T1000 (cell line): Measurements from ENCODE around the gene IGSF9B.

Source experiments
- DNase-seq: peaks from one replicate; lab custom pipeline; 2025; ENCODE audit warnings: mixed read lengths; lab: John Stamatoyannopoulos, UW

The IGSF9B gene

DNA sequence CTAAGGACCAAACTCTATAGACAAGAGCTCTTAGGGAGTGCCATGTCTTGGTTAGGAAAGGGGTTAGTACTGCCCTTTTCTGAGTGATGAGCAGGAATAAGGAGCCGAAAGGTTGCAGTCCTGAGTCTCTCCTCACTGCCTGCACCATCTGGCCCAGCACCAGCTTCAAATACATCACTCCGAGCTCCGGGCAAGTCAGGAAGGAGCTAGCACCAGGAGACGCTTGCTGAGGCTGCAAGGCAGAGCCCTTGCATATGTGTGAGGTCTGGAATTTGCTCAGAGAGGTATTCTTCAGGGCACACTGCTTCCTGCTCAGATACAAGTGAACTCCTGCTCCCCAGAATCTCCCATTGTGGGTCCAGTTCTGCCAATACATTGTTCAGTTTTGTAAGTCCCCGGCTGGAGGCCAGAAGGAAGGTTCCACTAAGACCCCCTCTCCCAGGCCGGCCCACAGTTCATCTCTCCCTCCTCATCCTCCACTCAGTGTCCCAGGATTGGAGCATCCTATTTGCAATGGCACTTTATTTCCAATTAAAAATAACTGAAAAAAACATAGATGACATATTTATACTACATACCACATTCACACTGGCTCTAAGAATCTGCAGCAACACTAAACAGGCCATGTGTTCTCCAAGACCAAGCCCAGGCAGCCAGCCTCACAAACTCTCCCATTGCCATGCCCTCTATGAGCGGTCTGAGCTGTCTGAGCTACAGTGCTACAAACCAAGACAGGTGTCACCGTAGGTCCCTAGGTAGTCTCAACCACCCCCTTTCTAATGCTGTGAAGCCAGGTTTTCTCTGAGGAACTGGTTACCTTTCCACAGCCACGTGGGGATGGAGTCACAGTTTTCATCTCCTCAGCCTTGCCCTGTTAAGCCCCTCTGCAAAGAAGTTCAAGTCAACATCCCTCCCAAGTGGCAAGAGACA lies 56.3 kb downstream of the IGSF9B start:
- no peak for DNase-seq

DNA sequence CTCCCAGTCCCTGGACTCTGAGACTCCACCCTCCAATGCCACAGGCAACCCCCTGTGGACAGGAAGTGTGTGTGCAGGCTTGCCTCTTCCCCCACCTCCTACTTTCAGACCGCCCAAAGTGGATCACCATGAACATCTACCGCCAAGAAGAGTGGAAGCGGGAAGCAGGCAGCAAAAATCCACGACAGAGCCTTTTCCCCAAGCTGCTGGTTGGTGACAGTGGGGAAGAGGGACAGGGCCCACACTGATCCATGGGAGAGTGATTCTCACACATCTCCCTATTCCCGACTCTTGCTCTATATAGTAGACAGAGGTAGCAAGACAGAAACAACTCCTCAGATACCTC lies 58.0 kb downstream of the IGSF9B start:
- DNase-seq: no peak

DNA sequence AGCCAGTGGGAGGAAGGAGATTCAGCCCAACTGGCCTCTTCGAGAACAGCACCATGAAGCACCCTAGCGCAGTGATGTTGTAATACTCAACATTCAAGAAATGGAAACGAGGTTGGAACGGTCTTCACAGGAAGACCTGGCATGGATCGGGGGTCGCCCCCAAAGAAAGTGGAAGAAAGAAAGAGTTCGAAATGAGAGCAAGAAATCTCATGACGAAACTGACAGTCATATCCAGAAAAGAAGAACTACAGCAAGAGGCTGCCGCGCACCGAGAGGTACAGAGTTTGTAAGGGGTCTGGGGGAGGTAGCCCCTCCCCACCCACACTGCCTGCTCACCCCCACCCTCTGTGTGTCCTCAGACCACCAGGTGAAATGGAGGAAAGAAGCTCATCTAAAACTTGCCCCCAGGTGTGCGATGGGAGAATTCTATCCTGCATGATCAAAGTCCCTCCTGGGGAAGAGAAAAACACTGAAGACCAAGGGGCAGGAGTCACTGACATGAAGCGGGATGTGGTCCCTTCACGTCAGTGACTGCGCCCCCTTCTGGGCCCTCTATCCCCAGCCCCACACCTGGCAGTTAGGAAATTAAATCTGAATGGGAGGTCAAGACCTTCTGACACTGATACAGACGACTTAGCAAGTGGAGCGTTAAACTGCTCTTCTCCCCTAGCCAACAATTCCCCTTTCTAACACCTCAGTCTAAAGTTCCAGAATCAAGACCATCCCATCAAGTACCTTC lies 58.6 kb downstream of the IGSF9B start:
- no peak for DNase-seq

GRCh38 chr11:133897331-133897650 lies 59.5 kb downstream of the IGSF9B start:
- no peak for DNase-seq

DNA sequence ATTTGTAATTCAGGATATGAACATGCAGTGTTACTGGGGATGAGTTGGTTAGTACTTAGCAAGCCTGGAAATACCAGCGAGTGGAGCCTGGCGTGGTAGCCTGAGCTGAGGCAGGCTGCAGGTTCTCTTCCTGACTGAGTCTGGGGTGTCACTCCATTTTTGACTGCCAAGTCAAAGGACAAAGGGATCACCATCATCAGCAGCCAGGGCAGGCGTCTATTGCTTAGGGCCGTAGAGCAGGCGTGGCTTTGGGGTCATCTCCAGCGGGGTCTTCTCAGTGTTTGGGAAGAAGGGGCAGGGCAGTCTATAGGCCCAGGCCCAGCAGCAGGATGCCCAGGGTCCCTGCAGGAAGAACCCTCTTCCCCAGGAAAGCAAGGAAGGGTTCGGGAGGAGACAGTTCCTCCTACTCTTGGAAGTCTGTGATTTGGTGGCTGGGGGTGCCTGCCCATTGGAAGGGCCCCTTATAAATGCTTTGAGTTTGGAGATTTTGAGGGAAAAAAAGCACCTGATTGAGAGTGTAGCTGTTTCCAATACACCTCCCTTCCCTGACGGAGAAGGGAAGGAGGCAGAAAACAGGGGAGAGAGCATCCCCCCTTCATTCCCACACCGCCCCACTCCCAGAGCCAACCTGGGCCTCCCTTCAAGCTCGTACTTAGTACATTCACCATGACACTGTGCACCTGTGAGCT lies 60.0 kb downstream of the IGSF9B start:
- no peak for DNase-seq

DNA sequence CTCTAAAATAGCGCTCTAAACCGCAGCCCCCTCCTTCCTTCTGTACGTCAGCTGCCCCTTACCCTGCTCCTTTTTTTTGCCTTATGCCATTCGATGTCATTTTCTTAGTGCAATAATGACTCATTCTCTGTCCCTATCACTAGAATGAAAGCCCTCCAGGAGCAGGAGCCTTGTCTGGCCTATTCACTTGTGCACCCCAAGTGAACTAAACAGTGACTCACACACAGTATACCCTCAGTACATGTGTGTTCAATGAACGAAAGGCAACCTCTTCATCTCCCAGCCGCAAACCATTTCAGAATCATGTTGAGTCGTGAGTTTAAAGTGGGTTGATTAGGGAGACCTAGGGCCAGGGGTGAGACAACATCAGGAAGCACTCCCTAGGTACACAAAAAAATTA lies 60.7 kb downstream of the IGSF9B start:
- no peak for DNase-seq

DNA sequence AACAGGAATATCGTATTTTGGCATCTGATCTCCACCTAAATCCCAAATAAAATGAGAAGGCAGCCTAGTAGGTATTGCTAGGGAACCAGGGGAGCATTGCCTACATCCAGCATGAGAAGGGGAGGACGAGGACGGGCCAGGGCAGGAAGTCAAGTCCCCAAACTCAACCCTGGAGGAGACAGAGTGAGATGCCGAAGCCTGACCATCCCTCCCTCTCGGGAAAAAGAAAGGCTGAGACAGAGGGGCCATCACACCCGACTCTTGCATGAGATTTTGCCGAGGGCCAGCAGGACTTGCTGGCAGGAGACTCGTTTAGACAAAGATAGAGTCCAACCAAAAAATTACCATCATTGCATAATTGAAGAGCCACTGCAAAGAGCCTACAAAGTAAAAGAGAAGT lies 61.2 kb downstream of the IGSF9B start:
- no peak for DNase-seq

GRCh38 chr11:133895061-133895479 lies 61.7 kb downstream of the IGSF9B start:
- DNase-seq: no peak

DNA sequence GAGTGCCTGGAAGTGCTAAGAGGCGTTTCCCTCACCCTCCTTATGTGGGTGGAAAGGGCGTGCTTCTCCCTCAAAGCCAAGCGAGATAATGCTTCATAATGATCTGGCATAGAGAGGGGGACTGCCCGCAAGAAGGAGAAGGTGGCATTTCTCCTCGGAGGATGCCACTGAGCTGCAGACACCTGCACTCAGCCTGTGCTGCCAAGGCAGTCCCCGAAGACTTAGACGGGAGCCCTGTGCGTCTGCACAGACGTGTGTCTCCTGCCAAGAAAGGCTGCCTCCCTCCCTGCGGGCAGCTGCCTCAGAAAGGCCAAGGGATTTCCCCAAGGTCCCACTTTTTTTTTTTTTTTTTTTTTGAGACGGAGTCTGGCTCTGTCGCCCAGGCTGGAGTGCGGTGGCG lies 63.4 kb downstream of the IGSF9B start:
- DNase-seq: no peak

DNA sequence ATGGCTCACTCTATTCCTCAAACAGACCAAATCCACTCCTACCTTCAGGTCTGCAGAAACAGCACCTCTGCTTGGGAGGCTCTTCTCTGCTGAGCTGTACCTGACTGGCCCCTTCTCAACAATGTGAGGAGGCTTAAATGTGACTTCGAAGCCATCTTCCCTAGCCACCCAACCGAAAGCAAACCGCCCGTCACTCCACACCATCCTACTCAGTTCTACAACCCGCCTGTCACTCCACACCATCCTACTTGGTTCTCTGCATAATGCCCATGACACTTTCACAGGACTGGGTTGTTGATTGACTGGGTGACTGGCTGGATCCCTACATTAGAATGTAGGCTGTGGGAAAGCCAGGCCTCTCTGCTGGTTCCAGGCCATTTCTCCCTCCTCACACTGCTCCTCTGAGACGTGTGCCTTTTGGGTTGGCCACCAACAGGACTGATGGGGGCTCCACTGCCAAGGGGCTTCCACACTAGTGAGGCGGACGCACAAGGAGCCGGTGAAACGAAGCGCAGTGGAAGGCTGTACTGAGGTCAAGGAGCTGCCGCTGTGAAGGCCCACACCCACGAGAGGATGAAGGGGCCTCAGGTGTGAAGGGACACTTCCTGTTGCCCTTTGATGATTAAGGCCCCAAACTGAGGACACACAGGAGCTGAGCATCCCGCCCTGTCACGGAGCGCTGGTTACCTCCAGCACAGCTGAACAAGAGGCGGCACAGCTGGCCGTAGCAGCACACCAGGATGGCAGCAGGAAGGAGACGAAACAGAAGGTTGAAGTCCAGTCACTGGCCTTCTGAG lies 64.0 kb downstream of the IGSF9B start:
- no peak for DNase-seq

GRCh38 chr11:133892126-133892525 lies 64.6 kb downstream of the IGSF9B start:
- no peak for DNase-seq

GRCh38 chr11:133889893-133890292 lies 66.9 kb downstream of the IGSF9B start:
- DNase-seq: no peak

DNA sequence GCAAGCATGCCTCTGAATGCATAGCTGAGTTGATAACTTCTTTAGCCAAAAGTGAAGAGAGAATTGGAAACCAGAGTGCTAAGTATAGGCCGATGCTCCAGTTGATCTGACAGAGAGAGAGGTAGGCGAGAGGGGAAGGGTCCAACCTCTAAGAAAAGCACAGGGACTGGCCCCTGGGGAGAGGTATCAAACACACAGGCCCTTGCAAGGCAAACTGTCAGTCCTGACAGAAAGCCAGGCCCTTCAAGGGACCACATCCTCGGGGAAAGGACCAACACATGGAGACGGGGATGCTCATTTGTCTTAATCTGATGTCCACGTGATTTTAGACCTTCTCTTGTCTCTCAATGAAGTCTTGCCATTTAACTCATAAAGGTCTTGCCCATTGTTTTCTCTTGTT lies 67.6 kb downstream of the IGSF9B start:
- DNase-seq: no peak

DNA sequence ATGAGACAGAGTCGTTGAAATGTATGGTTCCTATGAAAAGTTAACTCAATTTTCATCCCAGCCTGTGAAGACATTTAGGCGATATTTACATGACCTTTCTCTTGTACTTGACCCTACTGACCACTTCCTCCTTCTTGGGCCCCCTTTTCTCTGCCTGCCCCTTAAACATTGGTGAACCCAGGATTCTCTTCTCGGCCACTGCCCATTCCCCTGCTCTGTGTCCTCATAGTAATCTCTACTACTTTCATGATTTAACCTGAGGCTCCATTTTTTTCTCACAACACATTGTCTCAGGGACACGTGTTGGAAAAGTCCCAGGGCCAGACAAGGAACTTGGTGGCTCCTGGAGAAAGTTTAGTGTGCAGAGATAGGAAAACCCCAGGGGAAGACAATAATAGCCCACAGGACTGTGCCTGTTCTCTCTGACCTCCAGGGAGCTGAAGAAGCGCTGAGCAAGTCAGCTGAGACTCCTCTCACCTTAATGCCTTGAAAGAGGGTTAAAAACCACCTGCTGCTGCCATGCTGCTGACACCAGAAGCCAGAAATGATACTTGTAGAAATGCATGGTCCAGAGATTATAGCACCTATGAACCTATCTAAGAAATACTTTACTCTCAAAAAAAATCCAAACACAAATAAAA lies 69.0 kb downstream of the IGSF9B start:
- DNase-seq: no peak

- DNase-seq: no peak
Measured at GRCh38 chr11:133886029-133886428, 70.7 kb downstream of the IGSF9B start.

DNA sequence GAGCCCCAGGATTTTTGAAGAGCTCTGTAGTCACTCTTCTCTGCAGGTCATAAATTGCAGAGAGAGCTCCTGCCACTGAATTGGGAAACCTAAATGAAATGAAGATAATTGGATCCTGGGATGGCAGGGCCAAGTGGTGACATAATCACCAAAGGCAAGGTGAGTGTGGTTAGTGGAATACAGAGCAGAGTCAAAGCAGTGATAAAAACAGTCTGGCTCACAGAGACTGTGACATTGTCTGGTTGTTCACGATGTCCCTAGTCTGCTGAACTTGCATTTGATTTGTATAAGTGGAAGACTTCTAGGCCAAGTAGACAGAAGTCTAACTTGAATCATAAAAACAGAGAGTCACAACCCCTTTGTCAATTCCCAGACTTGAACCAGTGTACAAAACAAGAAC lies 84.6 kb downstream of the IGSF9B start:
- DNase-seq: no peak

DNA sequence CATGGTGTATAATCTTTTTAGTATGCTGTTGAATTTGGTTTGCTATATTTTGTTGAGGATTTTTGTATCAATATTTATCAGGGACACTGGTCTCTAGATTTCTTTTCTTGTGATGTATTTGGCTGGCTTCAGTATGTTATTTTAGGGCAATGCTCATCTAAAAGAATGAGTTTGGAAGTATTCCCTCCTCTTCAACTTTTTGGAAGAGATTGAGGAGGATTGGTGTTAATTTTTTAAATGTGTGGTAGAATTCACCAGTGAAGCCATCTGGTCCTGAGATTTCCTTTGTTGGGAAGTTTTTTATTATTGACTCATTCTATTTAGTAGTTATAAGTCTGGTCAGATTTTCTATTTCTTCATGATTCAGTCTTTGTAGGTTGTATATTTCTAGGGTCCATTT lies 89.3 kb downstream of the IGSF9B start:
- DNase-seq: no peak

DNA sequence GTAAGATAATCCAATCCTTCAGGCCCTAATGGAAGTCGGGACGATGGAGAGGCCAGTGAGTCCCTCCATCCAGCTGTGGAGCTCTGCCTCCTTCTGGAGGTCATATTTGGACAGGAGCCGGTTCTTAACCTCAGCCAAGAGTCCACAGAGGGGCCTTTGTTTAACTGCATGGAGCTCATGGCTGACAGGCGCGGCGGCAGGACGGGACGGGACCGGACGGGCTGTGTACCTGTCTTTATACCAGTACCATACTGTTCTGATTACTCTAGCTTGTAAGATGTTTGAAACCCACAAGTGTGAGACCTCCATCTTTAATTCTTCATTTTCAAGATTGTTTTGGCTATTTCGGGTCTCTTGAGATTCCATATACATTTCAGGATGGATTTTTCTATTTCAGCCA lies 91.3 kb downstream of the IGSF9B start:
- no peak for DNase-seq

DNA sequence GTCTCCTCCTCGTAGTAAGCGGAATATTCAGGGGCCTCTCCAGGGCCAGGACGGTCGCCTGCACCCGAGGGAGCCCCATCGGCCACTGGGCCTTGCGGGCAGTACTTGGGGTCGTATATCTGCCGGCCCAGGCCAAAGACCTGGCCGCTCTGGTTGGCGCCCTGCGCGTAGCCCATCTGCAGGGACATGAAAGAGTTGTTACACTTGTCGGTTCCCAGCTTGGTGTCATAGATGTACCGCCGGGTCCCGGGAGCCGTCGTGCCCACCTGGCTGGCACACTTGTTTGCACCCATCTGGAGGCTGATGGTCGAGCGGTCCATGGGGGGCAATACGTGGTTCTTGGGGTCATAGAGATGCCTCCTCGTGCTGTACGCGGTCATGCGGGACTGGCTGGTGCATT lies 92.0 kb downstream of the IGSF9B start:
- no peak for DNase-seq

DNA sequence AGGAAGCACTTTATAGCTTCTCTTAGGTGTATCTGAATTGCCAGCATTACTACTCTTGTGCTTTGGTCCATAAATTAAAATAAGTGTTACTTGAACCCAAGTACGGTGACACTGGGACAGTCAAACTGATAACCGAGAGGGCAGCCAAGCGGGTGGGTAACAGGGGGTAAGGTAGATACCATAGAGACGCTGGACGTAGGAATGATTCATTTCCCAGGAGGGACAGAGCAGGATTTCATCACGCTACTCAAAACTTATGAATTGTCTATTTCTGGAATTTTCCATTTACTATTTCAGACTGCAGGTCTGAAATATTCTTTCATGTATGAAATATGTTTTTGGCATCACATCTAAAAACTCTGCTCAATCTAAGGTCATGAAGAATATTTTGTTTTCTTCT lies 96.6 kb downstream of the IGSF9B start:
- DNase-seq: no peak
